ENCODE data around the gene TMEM53.

TMEM53 gene

GRCh38 chr1:44650159-44650831, 24.0 kb downstream of the TMEM53 start:
- H3K4me1 ChIP-seq (ENCODE audit: insufficient read depth, low read length): no peaks in the 10 kb centered on the region
- TF ChIP-seq EZH2 (IDR thresholded peaks at IDR 0.05; ENCODE audit: borderline replicate concordance, low read depth, low read length, severe bottlenecking) (no peak), CTCF (IDR thresholded peaks at IDR 0.05; ENCODE audit: borderline replicate concordance, extremely low read depth, low read length, poor library complexity, severe bottlenecking) (no peak)
- ATAC-seq (ENCODE audit: insufficient read depth, low read depth) (no peak), DNase-seq (no peak)
- H4K20me1 ChIP-seq (ENCODE audit: insufficient read depth, low read length): peaks cover 24% of the 10 kb centered on the region
- H3K9me3 ChIP-seq (ENCODE audit: insufficient read depth, low read length, severe bottlenecking): no peaks in the 10 kb centered on the region
- H3K9ac ChIP-seq (ENCODE audit: low read depth, low read length): no peak overlapping the region
- no peak overlapping the region for H3K4me2 ChIP-seq (ENCODE audit: insufficient read depth, low read length)
- H3K27ac ChIP-seq (ENCODE audit: low read length): no peak overlapping the region
- H3K79me2 ChIP-seq (ENCODE audit: insufficient read depth, low read length): no peaks in the 10 kb centered on the region
- peaks cover 58% of the 10 kb centered on the region for H3K36me3 ChIP-seq (ENCODE audit: insufficient read depth, low read length)
- H3K27me3 ChIP-seq (ENCODE audit: insufficient read depth, low read length, poor library complexity): no peaks in the 10 kb centered on the region
- H3K4me3 ChIP-seq (ENCODE audit: low read depth in 1 of 2, low read length in 2 of 2): no peak overlapping the region
- H2AFZ ChIP-seq (ENCODE audit: low read depth, low read length): no peak overlapping the region

- no peak overlapping the region for H2AFZ ChIP-seq (ENCODE audit: low read depth, low read length)
- peaks cover 29% of the 10 kb centered on the region for H4K20me1 ChIP-seq (ENCODE audit: insufficient read depth, low read length)
- no peaks in the 10 kb centered on the region for H3K9me3 ChIP-seq (ENCODE audit: insufficient read depth, low read length, severe bottlenecking)
- no peaks in the 10 kb centered on the region for H3K27me3 ChIP-seq (ENCODE audit: insufficient read depth, low read length, poor library complexity)
- TF ChIP-seq EZH2 (IDR thresholded peaks at IDR 0.05; ENCODE audit: borderline replicate concordance, low read depth, low read length, severe bottlenecking) (no peak), CTCF (IDR thresholded peaks at IDR 0.05; ENCODE audit: borderline replicate concordance, extremely low read depth, low read length, poor library complexity, severe bottlenecking) (no peak)
- no peaks in the 10 kb centered on the region for H3K4me1 ChIP-seq (ENCODE audit: insufficient read depth, low read length)
- no peak overlapping the region for H3K9ac ChIP-seq (ENCODE audit: low read depth, low read length)
- no peak for DNase-seq
- H3K4me3 ChIP-seq (ENCODE audit: low read depth in 1 of 2, low read length in 2 of 2): no peak overlapping the region
- no peak overlapping the region for H3K27ac ChIP-seq (ENCODE audit: low read length)
- peaks cover 63% of the 10 kb centered on the region for H3K36me3 ChIP-seq (ENCODE audit: insufficient read depth, low read length)
- ATAC-seq (ENCODE audit: insufficient read depth, low read depth): no peak
- no peak overlapping the region for H3K4me2 ChIP-seq (ENCODE audit: insufficient read depth, low read length)
- no peaks in the 10 kb centered on the region for H3K79me2 ChIP-seq (ENCODE audit: insufficient read depth, low read length)
These were observed 24.5 kb downstream of the TMEM53 start for GRCh38 chr1:44649788-44650158.

- ATAC-seq (ENCODE audit: insufficient read depth, low read depth) (no peak), DNase-seq (no peak)
- H3K27me3 ChIP-seq (ENCODE audit: insufficient read depth, low read length, poor library complexity): no peaks in the 10 kb centered on the region
- no peaks in the 10 kb centered on the region for H3K9me3 ChIP-seq (ENCODE audit: insufficient read depth, low read length, severe bottlenecking)
- peaks cover 74% of the 10 kb centered on the region for H3K36me3 ChIP-seq (ENCODE audit: insufficient read depth, low read length)
- H3K9ac ChIP-seq (ENCODE audit: low read depth, low read length): no peak overlapping the region
- H2AFZ ChIP-seq (ENCODE audit: low read depth, low read length): no peak overlapping the region
- no peaks in the 10 kb centered on the region for H3K79me2 ChIP-seq (ENCODE audit: insufficient read depth, low read length)
- H3K27ac ChIP-seq (ENCODE audit: low read length): no peak overlapping the region
- no peaks in the 10 kb centered on the region for H3K4me1 ChIP-seq (ENCODE audit: insufficient read depth, low read length)
- H3K4me2 ChIP-seq (ENCODE audit: insufficient read depth, low read length): no peak overlapping the region
- H3K4me3 ChIP-seq (ENCODE audit: low read depth in 1 of 2, low read length in 2 of 2): no peak overlapping the region
- TF ChIP-seq CTCF (IDR thresholded peaks at IDR 0.05; ENCODE audit: borderline replicate concordance, extremely low read depth, low read length, poor library complexity, severe bottlenecking) (no peak), EZH2 (IDR thresholded peaks at IDR 0.05; ENCODE audit: borderline replicate concordance, low read depth, low read length, severe bottlenecking) (no peak)
- H4K20me1 ChIP-seq (ENCODE audit: insufficient read depth, low read length): peaks cover 38% of the 10 kb centered on the region
These were observed 25.6 kb downstream of the TMEM53 start for GRCh38 chr1:44648529-44649250.

All from DND-41 (cell line).